GM04504 (cell line): ENCODE data around the gene WDR64.

Experiments used
- DNase-seq: peaks from one replicate; pipeline ENCODE4 v3.0.0-alpha.2; 2012; ENCODE audit warnings: low read depth

The WDR64 gene

DNA sequence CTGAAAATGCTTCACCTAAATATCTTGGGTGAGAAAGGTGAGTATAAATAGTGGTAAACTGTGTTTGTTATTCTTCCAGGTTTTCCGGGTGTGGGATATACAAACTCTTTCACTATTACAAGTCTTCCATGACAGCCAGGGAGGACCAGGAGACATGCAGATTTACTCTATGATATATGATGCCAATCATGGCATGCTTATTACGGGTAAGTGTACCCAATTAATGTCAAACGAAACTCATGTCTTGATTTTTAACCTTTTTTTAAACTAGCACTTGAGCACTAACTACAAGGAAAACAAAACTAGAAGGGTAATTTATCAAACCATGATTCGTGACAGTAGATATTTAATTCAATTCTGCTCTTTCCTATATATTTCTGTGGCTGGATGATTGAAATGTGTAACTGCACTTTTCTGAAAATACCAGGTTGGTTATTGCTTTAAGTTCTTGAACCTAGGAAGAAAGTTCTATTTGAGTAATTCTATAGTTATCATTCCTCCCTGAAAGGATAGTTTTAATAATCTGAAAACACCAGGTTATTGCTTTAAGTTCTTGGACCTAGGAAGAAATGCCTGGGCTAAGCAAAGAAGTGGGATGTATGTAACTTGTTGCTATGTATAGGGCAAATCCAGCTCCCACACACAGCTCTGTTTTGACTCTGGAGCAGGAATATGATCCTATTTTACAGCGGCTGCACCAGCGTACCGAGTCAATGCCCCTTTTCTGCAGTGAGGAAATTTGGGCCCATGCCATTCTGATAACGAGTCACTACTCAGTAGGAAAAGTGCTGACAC is 86.4 kb downstream of the WDR64 start:
- no peak for DNase-seq

- no peak for DNase-seq
These were observed 90.0 kb downstream of the WDR64 start for GRCh38 chr1:241742084-241742483.

DNA sequence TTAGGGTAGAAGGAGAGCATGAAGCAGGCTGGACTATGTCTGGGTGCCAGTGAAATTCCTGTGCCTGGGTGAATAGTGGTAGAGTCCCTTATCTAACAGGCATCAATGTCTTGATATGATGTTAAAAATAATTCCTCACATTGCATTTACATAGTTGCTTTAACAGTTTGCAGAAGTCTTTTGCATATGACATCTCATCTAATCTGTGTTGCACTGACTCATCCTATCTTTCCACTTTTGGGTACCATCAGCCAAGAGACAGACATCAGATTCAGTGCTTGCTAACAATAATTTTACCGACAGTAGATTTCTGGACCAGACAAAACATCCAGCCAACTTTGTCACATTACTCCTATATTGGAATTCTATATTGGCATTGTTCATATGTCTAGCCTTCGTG is 92.5 kb downstream of the WDR64 start:
- DNase-seq, result no peak

GRCh38 chr1:241747992-241748391 is 95.9 kb downstream of the WDR64 start:
- no peak for DNase-seq

DNA sequence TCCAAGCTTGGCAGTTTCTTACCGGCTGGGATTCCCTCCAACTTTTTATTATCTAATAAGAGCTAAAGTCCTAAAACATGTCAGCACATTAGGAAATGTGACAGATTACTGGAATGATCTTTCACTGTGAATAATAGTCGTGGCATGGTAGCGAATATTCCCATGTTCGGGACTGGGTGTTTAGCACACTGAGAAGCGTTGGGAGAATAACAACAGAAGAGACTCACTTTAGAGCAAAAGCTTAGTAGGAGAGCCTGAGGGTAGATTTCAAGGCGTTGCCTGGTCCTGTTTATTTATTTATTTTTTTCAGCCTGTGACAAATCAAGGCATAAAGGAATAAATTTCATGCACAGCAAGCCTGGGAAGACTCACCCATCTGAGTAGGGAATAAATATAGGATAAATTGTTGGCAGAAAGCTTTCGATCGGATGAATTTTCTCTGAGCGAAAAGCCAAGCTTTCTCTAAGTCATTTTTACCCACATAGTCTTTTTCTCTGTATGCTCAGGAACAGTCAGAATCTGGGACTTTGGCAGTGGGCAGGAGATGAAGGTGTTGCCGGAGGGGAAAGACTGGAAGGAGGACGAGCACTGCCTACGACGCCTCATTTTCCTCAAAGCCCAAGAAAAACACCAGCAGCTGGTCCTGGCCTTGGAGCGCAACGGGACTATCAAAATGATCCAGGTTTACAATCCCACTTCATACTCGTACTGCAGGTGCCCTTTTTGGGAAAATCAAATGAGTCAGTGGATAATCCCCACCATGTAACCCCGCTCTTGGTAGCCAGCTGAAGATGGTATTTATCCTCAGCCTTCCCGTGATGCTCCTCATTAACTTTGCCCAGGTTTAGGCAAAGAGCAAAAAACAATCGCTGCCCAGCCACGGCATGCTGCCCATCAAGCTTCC is 97.2 kb downstream of the WDR64 start:
- peak; percentile 55 for DNase-seq

GRCh38 chr1:241749945-241750695 is 98.0 kb downstream of the WDR64 start:
- DNase-seq, result no peak

GRCh38 chr1:241751524-241751923 is 99.4 kb downstream of the WDR64 start:
- no peak for DNase-seq

DNA sequence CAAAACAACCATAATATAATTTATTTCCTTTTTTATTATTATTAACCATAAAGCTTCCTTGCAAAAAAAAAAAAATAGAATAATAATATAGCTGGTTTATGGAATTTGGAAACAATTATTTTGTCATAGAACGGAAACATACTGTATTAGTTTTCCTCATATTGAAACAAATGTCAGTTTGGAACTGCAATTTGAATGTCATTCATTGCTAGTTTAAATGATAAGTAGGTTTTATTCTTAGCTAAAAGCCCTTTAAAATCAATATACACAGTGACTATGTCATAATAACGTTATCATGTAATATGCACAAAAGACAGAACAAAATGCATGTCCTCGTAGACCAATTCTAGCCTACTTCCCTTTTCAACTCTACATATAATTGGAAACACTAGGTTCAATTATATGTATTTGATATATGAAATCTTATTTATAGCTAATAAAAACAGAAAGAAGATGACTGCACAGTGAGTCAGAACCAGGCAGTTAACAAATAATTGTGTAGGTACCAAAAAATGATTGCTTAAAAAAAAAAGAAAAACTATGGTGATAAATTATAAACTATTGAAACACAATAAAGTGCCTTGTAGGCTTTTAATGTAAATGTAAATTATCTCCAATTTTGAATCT is 110.7 kb downstream of the WDR64 start:
- no peak for DNase-seq

GRCh38 chr1:241765390-241765789 is 113.3 kb downstream of the WDR64 start:
- no peak for DNase-seq

DNA sequence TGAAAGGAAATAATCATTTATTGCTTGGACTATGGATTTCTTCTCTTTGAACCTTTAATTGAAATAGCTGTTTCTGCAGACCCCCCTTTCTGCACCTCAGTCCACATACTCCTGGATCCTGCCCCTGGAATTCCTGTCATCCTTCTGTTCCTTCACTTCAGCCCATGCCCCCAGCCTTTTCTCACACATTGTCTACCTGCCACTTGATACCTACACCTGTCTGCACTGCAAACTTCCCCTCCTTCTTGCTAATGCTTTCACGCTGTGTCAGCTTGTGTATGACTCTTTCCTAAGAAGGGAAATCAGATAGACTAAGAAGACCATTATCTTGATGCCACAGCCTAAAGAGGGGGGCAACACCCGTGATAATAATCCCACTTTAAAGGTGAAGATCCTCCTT is 115.7 kb downstream of the WDR64 start:
- DNase-seq, result no peak

- DNase-seq, result no peak
These were observed 118.0 kb downstream of the WDR64 start for GRCh38 chr1:241770115-241770514.

DNA sequence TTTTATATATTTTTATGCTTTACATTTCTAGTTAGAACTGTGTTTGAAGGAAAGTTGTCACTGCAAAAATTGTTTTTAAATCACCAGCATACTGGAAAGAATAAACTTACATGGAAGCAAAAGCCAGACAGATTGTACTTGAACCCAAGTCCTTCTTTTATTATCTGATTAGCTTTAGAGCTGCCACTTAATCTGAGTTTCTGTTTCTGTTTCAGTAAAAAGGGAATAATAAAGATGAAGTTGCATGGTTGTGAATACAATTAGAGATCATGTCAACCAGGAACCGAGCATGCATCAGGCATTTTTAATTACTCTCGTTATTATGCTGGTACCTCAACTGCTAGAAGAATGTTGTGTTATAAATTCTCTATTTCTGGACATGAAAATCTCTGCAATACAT is 119.0 kb downstream of the WDR64 start:
- DNase-seq, result no peak

GRCh38 chr1:241772932-241773500 is 120.9 kb downstream of the WDR64 start:
- no peak for DNase-seq

GRCh38 chr1:241773991-241774390 is 121.9 kb downstream of the WDR64 start:
- no peak for DNase-seq

GRCh38 chr1:241775021-241775420 is 122.9 kb downstream of the WDR64 start:
- no peak for DNase-seq

- DNase-seq, result no peak
These were observed 124.8 kb downstream of the WDR64 start for GRCh38 chr1:241776911-241777310.

DNA sequence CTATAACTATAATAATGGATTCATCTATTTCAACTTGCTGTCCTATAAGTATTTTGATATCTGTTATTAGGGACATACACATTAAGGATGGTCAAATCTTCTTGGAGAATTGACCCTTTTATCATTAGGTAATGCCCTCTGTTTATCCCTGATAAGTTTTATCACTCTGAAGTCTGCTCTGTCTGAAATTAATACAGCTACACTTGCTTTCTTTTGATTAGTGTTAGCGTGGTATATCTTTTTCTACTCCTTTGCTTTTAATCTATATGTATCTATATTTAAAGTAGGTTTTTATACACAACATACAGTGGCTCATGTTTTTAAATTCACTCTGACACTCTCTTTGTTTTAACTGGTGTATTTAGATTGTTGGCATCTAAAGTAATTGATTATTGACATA is 126.0 kb downstream of the WDR64 start:
- DNase-seq, result no peak

- no peak for DNase-seq
These were observed 127.8 kb downstream of the WDR64 start for GRCh38 chr1:241779897-241780296.

DNA sequence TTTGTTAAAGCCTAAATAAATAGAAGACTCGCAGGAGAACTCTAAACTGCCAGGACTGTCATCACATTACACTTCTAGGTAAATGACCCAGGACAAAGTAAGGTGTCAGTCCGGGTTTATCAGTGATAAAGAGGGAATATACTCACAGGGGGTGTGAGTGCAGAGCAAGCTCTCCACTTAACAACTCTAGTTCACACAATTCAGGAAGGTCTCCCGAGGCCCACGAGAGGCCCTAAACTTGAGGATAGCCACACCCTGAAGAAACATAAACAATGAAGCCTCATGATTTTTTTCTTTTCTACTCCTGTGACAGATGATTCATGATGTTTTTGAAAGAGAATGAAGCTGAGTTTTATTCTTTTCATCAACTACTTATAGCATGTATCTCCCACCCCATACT is 130.3 kb downstream of the WDR64 start:
- no peak for DNase-seq

DNA sequence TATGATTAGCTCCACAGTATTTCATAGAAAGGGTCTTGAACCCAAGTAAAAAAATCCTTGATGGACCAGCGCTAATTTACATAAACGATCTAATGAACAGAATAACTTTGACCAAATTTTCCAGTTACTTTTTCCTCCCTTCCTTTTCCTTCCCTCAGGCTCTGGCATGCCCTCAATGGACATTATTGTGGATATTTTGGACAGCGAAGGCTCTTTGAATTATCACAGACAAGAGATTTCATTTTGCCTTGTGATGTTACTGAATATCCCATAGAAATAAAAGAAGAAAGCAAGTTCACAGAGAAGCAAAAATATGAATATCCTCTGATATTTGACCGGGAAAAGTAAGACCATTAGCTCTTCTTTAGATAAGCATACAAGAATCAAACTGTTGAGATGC is 135.6 kb downstream of the WDR64 start:
- no peak for DNase-seq

- no peak for DNase-seq
These were observed 137.0 kb downstream of the WDR64 start for GRCh38 chr1:241789061-241789460.

- no peak for DNase-seq
These were observed 147.3 kb downstream of the WDR64 start for GRCh38 chr1:241799416-241799815.
